ENCODE measurements around the gene RRAS.

RRAS gene

GRCh38 chr19:49676784-49677230, 36.9 kb upstream of the RRAS start:
- DNase-seq: peak; percentile 100

DNA sequence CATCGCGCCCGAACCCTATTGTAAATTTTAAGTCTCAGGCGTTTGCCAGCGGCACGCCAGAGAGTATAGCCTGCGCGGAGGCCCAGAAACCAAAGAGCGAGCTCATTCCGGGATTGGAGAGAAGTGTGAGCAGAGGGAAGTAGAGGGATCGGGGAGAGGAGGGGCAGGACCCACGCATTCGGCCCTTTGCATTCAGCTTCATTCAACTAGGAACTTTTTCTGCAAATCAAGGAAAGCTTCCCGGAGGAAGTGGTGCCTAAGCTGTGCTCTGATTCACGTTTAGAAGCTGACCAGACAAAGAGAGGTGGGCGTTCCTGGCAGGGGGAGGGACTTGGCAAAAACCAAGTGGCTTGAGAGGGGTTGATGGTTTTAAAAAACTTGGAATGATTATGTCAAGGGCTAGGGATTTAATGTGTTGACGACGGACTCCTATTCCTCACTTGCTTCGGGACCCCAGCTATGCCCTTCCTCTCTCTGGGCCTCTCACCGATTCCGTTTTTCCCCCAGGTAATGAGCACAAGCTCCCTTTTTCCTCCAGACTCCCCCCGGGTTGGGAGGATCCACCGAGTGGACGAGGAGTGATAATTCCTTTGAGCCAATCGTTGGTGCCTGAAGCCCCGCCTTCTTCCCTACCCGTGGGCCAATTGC, 36.3 kb upstream of the RRAS start:
- peak; percentile 92 for DNase-seq

GRCh38 chr19:49672131-49672919, 32.4 kb upstream of the RRAS start:
- peak; percentile 66 for DNase-seq

GRCh38 chr19:49669516-49669915, 29.6 kb upstream of the RRAS start:
- DNase-seq: no peak

DNA sequence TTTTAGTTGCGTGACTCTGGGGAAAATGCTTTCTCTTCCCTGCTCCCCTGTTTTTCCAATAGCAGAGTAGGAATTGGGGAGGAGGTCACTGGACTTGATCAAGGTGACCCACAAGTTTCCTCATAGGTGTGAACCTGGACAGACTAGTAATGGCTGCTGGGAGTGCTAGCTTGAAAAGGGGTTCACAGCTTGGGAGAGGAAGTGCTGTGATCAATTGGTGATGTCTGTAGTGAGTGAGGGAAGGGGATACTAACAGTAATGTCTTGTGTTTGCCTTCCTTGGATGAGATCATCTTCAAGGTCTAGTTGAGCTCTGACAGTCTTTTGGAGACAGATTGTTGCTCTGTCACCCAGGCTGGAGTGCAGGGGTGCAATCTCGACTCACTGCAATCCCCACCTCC, 27.5 kb upstream of the RRAS start:
- DNase-seq: no peak

DNA sequence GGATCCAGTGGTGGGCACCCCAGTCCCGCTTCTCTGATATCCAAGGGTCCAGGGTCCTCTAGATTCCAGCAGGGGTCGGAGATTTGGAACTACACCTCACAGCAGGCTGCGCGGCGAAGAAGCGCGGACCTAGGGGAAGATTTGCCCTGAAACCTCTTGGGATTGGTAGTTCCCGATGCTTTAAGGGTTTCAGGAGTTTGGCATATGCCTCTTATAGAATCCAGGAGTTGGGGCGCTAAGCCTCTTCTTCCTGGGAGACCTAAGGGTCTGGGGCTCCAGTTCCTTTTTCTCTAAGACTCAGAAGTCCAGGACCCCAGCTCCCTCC, 26.1 kb upstream of the RRAS start:
- DNase-seq: no peak

DNA sequence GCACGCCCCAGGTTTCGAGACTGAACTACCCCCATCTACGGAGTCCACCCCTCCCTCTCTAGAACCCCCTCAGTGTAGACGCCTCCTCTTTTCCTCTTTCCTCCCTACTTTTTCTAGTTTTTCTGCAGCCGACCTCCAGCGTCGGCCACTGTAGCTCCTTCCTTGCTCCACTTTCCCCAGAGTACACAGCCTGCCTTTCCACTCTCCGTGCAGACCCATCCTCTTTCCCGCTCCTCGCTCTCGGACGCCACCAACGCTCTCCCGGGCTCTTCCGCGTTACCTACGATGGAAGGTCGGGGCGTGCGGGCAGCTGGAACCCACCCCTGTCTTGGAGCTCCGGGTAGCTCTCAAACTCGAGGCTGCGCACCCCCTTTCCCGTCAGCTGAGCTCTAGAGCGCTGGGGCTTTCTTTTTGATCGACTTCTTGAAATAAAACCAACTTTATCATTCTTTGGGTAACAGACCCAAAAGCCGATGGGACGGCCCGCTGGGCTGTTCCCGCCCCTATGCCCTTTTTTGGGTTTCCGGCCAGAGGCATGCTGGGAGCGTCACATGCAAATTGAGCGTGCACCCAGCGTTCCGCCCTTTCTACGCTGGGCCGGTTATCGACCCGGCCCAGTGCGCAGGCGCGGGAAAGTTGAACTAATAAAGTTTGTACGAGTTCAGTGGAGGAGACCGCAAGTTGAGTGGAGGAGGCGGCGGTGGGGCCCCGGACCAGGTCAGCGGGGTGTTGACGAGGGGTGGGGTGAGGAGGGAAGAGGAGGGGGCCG, 25.6 kb upstream of the RRAS start, which contains the start of the genes BCL2L12 and IRF3:
Gene BCL2L12, plus strand, starts transcription at position 583 of the 769 bp plus-strand sequence. CDS start 760 bp downstream, outside the sequence.
Gene IRF3, minus strand, starts transcription at position 507 of the 769 bp plus-strand sequence. CDS start 1,019 bp downstream, outside the sequence.
- peak; percentile 78 for DNase-seq

GRCh38 chr19:49665036-49665350, 25.1 kb upstream of the RRAS start:
- DNase-seq: no peak

DNA sequence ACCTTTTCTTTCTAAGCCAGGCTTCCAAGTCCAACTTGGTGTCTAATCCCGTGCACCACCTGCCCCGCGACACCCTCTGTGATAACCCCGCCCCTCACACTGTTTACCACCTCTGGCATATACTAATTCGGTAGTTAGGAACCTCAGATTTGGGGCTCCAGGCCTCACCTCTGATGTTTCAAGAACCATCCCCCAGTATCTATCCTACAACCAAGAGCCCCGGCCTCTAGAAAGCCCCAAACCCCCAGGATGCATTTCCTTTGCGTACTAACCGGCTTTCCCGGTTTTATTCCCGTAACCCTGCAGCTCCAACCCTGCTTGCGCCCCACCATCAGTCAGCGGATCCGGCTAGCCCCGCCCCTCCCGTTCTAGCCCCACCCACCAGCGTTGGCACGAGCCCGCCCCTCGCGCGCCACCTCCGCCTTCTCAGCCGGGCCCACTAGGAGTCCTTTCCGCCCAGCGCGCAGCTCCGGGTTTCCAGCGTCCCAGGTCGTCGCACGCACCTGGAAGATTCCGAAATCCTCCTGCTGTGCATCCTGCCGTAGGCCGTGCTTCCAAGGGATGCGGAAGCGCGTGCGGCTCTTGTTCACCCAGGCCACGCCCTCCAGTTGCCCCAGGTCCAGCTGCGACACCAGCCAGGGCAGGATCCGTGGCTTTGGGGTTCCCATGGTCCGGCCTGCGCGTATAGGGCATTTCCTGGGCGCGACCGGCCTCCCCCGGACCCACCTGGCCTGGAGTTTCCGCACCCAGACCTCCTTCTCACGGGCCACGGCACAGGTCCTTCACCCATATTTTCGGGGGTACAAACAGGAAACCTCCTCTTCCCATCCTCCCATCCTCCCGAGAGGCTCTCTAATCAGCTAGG, 24.5 kb upstream of the RRAS start:
- DNase-seq: peak; percentile 54

GRCh38 chr19:49663224-49663623, 23.3 kb upstream of the RRAS start:
- DNase-seq: no peak

DNA sequence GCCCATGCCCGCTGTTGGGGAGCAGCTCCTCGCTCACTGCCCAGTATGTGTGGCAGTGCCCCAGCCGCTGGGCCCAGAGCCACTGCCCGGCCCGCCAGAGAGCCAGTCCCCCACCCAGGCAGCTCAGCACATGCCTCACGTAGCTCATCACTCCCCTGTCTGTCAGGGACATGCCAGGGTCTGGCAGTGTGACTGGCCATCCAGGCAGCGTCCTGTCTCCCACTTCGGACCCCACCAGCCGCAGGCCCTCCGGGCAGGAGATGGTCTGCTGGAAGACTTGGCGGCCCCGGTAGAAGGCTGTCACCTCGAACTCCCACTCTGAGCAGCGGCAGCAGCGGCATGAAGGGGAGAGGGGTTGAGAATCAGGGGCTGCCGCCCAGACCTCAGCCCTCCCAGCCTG, 22.1 kb upstream of the RRAS start:
- no peak for DNase-seq

GRCh38 chr19:49660338-49660961, 20.5 kb upstream of the RRAS start:
- DNase-seq: no peak

- no peak for DNase-seq
These were observed 18.9 kb upstream of the RRAS start for GRCh38 chr19:49658566-49659442.

DNA sequence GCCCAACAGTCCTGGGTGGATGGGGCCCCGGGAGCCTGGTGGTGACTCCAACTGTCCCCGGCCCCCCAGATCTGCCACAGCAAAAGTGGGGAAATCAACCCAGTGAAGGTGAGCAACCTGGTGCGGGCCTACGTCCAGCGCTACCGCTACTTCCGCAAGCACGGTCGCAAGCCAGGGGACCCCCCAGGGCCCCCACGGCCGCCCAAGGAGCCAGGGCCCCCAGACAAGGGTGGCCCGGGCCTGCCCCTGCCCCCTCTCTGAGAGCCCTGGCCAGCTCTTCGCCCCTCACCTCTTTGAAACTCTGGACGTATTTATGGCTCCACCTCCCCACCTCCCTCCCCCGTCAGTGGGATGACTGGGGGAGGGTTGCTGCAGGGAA, 18.2 kb upstream of the RRAS start:
- DNase-seq: no peak

DNA sequence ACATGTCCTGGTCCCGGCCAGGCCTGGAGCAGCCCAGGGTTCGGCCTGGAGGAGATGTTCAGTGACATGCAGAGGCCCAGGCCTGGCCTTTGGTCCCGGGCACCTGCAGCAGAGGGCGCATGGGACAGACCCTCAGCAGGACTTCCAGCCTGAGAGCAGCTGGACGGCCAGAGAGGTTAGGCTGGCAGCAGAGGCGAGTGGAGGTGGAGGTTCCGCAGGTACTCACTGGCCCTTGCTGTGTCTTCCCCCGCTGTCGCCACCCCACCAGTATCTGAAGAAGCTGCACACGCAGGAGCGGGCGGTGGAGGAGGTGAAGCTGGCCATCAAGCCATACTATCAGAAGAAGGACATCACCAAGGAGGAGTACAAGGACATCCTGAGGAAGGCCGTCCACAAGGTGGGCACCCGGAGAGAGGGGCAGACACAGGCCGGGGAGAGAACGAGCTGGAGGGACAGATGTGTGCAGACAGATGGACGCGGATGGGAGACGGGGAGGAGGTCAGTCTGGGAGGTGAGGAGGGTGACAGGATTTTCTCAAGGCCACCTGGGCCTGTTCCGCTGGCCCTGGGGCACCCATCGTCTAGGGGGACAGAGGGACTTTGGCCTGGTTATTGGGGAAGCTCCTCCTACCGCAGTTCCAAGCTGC, 17.7 kb upstream of the RRAS start:
- DNase-seq: no peak

- DNase-seq: no peak
These were observed 16.6 kb upstream of the RRAS start for GRCh38 chr19:49656456-49657109.

DNA sequence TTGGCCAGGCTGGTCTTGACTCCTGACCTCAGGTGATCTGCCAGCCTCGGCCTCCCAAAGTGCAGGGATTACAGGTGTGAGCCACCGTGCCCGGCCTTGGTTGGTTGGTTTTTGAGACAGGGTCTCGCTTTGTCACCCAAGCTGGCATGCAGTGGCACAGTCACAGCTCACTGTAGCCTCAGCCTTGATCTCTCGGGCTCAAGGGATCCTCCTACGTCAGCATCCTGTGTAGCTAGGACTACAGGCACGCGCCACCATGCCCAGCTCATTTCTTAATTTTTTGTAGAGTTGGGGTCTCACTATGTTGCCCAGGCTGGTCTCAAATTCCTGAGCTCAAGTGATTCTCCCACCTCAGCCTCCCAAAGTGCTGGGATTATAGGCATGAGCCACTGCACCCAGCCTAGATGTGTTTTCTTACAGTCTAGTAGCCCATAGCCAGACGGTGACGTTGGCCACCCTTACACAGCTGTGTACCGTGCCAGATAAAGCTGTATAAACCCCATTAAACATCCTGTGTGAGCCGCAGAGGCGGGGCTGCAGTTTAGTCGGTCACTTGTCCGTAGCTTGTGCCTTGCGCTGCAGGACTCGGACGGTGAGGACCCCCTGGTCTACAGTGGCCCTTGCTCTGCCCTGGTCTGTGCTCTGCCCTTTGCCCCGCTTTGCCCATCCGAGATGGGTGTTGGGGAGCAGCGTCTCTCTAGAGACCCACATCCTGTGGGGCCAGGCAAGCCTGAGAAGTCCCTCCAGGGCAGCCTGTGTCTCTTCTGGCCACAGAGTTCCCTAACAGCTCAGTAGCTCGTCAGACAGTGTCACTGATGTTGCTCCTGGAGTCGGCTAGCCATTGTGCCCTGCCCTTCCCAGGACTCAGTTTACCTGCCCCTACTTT, 15.9 kb upstream of the RRAS start:
- DNase-seq: no peak

GRCh38 chr19:49654581-49654980, 14.6 kb upstream of the RRAS start:
- DNase-seq: no peak

GRCh38 chr19:49653466-49653806, 13.5 kb upstream of the RRAS start:
- no peak for DNase-seq

Measured in NCI-H2227 treated with DMSO at 0.1 percent for 48 hours (cell line).